ENCODE data around the gene THRB.
"Not testable (repeated sequence)": the region's sequence is repeated elsewhere in the genome, so short reads cannot be mapped to it uniquely, and the experiment has no call there.

- not testable (repeated sequence) for TF ChIP-seq EZH2phosphoT487 (IDR thresholded peaks at IDR 0.05; ENCODE audit: borderline replicate concordance)
- TF ChIP-seq, protein P1, sequence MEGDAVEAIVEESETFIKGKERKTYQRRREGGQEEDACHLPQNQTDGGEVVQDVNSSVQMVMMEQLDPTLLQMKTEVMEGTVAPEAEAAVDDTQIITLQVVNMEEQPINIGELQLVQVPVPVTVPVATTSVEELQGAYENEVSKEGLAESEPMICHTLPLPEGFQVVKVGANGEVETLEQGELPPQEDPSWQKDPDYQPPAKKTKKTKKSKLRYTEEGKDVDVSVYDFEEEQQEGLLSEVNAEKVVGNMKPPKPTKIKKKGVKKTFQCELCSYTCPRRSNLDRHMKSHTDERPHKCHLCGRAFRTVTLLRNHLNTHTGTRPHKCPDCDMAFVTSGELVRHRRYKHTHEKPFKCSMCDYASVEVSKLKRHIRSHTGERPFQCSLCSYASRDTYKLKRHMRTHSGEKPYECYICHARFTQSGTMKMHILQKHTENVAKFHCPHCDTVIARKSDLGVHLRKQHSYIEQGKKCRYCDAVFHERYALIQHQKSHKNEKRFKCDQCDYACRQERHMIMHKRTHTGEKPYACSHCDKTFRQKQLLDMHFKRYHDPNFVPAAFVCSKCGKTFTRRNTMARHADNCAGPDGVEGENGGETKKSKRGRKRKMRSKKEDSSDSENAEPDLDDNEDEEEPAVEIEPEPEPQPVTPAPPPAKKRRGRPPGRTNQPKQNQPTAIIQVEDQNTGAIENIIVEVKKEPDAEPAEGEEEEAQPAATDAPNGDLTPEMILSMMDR (conservative IDR thresholded peaks at IDR 0.05; ENCODE audit: low read length), result not testable (repeated sequence)
These were observed 95.9 kb downstream of the THRB start for GRCh38 chr3:24398712-24399111.

All from Loucy (cell line).